Measurements from ENCODE around the gene DCPS.

DCPS gene

GRCh38 chr11:126348806-126349582 is 45.1 kb downstream of the DCPS start:
- no peak for TF ChIP-seq CTCF (conservative IDR thresholded peaks at IDR 0.05; ENCODE audit: low read depth, low read length)
- no peak for DNase-seq (ENCODE audit: low read depth)

GRCh38 chr11:126350836-126351235 is 47.0 kb downstream of the DCPS start:
- H3K4me3 ChIP-seq (ENCODE audit: low read length): no peak overlapping the region
- no peak for TF ChIP-seq CTCF (conservative IDR thresholded peaks at IDR 0.05; ENCODE audit: low read depth, low read length)
- no peak for DNase-seq (ENCODE audit: low read depth)

More at GRCh38 chr11:126348806-126349582, 45.1 kb downstream of the DCPS start:
- no peak overlapping the region for H3K4me3 ChIP-seq (ENCODE audit: low read length)

- TF ChIP-seq CTCF (conservative IDR thresholded peaks at IDR 0.05; ENCODE audit: low read depth, low read length): no peak
- no peak overlapping the region for H3K4me3 ChIP-seq (ENCODE audit: low read length)
- DNase-seq (ENCODE audit: low read depth): no peak
These were observed 48.3 kb downstream of the DCPS start for GRCh38 chr11:126352163-126352562.

GRCh38 chr11:126352934-126353801 is 49.3 kb downstream of the DCPS start:
- no peak for TF ChIP-seq CTCF (conservative IDR thresholded peaks at IDR 0.05; ENCODE audit: low read depth, low read length)
- peak; percentile 87 for DNase-seq (ENCODE audit: low read depth)

GRCh38 chr11:126354631-126355323 is 50.9 kb downstream of the DCPS start:
- TF ChIP-seq CTCF (conservative IDR thresholded peaks at IDR 0.05; ENCODE audit: low read depth, low read length): no peak
- peak overlapping the region; percentile 85 for H3K4me3 ChIP-seq (ENCODE audit: low read length)
- DNase-seq (ENCODE audit: low read depth): no peak

More at GRCh38 chr11:126352934-126353801, 49.3 kb downstream of the DCPS start:
- H3K4me3 ChIP-seq (ENCODE audit: low read length): peak overlapping the region; percentile 0

- DNase-seq (ENCODE audit: low read depth): no peak
- H3K4me3 ChIP-seq (ENCODE audit: low read length): peak within 1 kb of the TSS; percentile 85
- no peak for TF ChIP-seq CTCF (conservative IDR thresholded peaks at IDR 0.05; ENCODE audit: low read depth, low read length)
These were observed 51.6 kb downstream of the DCPS start, which contains the start of gene ST3GAL4 for GRCh38 chr11:126355324-126355925. Gene ST3GAL4 (plus strand): TSS chr11:126355686. CDS start chr11:126406156, 50,470 bp downstream.

Measured in retinal pigment epithelial cell (primary cell).